HG02840 (cell line): ENCODE results near the gene THRB.
"Not testable (repeated sequence)": the region's sequence is repeated elsewhere in the genome, so short reads cannot be mapped to it uniquely, and the experiment has no call there.

Source experiments
- ATAC-seq: cut with Tn5 transposase; IDR thresholded peaks from one replicate; pipeline ENCODE4 v1.9.1; 2021; ENCODE audit warnings: mild to moderate bottlenecking, moderate library complexity, moderate number of reproducible peaks; ENCODE audit not compliant: unreplicated experiment, low FRiP score

The THRB gene

GRCh38 chr3:24416224-24416623, 78.4 kb downstream of the THRB start:
- ATAC-seq, result no peak

DNA sequence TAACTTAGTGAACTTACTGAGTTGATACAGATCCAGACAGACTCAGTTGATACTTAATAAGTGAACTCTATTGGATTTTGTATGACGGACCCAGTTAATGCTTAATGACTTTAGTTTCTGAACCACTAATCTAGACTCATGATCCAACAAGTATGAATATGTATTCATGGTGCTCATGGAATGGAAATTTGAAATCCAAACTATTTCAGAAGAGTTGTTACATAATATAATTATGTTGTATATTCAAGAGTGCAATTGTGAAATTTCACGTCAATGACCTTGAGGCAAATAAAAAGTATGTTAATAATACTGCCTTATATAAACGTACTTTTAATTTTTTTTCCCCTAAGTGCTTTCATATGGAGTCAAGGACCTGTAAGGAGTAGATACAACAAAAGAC, 78.8 kb downstream of the THRB start:
- ATAC-seq, result no peak

DNA sequence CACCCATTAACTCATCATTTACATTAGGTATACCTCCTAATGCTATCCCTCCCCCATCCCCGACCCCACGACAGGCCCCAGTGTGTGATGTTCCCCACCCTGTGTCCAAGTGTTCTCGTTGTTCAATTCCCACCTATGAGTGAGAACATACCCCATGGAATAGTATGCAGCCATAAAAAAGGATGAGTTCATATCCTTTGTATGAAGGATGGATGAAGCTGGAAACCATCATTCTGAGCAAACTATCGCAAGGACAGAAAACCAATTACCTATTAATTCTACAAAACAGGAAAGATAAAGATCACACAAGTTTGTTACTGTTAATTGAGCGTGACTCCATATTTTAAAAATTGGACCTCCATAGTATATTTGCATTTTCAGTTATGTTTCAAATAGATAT, 81.0 kb downstream of the THRB start:
- not testable (repeated sequence) for ATAC-seq

DNA sequence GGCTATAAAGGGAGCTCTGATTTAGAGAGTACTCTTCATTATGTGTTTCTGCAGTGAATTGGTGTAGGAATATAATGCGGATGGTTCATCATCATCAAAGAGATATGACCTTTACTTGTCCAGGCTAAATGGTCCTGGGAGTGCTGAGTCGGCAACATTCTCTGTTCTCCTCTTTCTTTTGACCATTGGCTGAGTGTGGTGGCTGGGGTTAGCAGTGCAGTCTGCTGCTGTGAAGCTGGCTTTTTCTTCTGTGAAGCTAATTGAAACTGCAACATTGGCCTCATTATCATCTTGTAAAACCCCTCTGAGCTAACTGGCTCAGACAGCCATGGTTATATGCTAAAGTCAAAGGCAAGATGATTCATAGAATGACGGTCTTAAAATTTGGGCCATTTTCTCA, 83.8 kb downstream of the THRB start:
- no peak for ATAC-seq

GRCh38 chr3:24407980-24408680, 86.5 kb downstream of the THRB start:
- no peak for ATAC-seq

DNA sequence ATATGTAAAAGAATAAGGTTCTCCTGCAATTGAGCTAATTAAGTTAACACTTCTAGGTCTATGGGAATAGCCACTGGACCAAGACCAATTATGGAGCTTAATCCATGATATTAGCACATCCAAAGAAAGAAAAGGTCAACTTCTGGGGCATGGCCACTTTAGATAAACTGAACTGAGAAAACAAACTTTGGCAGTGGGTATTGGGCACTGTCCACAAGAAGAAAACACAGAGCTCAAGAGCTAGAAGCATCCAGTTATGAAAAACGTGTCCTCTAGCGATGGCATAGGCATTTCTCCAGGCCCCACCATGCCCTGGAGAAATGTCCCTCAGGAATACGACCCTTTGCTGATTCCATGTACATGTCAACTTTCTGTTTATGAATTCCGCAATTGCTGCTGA, 87.8 kb downstream of the THRB start:
- no peak for ATAC-seq

DNA sequence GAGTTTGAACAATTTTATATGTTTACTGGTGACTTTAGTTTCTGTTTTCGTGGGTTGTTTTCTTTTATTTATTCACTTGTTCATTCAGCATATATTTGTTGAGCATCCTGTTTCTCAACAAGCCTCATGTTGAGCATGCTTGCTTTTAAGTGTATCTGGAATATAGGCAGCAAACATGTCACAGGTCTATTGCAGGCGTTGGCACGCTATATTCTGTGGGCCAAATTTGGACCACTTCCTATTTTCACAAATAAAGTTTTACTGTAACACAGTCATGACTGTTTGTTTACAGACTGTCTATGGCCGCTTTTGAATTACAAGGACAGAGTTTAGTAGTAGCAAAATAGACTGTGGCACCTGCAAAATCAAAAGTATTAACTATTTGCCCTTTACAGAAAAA, 89.6 kb downstream of the THRB start:
- no peak for ATAC-seq

DNA sequence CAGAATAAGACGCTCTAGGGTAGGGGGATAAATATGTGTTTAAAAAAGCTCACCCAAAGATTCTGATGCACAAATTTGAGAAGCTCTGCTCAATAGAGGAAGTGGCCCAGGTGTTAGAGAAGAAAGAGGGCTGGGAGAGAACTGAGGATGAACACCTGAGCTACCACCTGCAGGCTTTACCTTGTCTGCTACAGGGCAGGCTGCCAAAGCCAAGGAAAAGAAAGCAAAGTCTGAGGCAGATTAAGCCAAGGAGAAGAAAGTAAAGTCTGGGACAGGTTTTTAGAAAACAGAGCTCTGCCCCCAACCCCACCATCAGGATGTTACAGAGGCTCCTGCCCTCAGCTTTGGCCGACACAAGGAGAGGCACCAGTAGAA, 92.9 kb downstream of the THRB start:
- ATAC-seq, result no peak

DNA sequence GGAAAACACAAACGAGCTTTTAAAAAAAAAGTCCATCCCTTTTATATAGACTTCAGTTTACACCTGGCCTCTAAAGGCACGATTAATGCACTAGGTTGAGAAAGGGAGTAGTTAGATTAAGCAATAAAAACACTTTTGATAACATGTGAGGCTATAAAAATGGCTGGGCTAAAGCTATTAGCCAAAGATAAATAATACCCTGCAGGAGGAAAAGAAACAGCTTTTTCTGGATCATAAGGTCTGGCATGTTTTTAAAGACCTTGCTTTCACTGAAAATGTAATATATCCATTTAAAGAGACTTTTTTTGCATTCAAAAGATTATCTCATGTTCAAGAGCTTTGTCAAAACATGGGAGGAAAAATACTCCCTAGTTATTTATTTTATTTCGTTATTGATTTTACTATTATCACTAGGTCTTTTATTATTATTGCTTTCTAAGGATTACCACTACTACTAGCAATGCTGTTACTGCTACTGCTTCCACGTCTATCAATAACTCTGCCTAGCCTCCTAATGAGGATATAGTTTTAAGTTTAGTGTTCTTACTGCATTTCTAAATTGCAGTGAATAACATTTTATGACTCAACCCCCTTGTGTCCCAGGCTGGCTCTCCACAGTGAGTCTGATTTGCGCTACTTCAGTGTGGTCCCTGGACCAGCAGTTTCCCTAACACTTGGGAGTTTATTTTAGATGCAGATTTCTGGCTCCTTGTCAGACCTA, 93.4 kb downstream of the THRB start:
- ATAC-seq, result no peak

- ATAC-seq, result no peak
Measured at GRCh38 chr3:24400450-24400849, 94.2 kb downstream of the THRB start.

DNA sequence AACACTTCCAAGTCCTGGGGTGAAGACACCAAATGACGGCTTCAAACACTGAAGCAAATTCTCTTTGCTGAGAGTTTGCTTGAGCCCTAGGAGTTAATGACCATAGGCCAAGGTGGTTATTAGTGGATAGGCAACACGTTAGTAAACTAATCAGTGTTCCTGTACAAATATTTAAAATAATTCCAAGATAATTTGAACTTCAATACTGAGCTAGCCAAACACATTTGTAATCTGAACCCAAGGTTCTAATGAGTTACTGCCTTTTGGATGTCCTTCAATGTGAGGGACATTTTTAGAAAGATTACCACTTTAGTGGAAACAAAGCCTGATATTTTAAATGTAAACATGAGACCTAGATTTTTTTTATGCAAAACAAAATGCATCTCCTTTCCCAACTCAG, 94.6 kb downstream of the THRB start:
- ATAC-seq, result no peak

DNA sequence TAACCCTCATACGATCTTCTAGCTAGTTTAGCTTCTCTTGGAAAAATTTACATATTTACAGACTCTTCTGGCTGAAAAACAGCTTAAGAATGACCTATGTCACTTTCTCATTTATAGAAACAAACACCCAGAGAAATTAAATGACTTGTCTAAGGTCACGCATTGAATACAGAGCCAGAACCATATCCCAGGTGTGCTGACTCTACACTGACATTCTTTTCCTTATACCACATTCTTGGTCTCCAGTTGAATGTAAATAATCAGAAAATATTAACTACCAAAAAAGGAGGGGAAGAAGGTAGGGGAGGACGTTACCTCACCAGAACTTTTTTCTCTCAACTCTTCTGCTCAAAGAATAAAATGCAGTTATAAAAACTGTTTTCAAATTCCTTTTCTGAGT, 95.0 kb downstream of the THRB start:
- ATAC-seq, result no peak

DNA sequence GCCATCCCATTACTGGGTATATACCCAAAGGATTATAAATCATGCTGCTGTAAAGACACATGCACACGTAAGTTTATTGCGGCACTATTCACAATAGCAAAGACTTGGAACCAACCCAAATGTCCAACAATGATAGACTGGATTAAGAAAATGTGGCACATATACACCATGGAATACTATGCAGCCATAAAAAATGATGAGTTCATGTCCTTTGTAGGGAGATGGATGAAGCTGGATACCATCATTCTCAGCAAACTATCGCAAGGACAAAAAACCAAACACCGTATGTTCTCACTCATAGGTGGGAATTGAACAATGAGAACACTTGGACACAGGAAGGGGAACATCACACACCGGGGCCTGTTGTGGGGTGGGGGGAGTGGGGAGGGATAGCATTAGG, 95.9 kb downstream of the THRB start:
- ATAC-seq, result not testable (repeated sequence)

DNA sequence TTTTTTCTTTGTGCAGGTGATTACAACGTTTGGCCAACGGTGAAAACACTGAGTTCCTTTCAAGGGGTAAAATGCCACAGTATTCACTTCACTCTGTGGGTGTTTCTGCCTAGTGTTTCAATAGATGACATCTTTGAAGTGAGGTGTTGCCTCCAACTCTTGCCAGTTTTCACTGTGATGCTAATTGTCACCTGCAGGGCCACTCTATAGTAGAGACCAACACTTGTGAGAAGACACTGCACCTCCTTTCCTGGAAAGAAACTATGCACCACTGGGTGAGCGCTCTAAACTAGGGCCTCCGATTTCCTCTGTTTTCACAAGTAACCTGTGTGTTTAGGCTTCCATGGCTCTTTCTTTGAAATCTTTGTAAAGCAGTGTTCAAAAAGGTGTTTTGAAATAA, 98.3 kb downstream of the THRB start:
- no peak for ATAC-seq

DNA sequence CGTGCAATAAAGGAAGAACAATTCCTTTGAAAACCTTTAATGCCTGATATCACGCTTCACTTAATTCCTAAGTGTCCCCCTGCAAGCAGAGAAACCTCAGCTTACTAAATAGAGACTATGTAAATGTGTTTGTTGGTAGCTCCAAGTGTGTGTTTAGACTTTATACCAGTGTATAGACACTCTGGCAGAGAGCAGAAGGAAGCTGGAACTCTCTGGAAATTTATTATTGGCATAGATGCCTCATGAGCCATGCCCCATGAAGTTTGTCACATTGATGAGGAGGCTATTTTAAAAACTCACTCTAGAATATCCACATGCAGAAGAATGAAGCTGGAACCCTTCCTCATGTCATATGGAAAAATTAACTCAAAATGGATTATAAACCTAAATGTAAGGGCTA, 99.9 kb downstream of the THRB start:
- no peak for ATAC-seq

GRCh38 chr3:24393316-24393715, 101.3 kb downstream of the THRB start:
- no peak for ATAC-seq

GRCh38 chr3:24390169-24391130, 104.2 kb downstream of the THRB start:
- no peak for ATAC-seq

GRCh38 chr3:24389108-24390090, 105.3 kb downstream of the THRB start:
- ATAC-seq, result no peak

- ATAC-seq, result no peak
Measured at GRCh38 chr3:24388611-24389010, 106.0 kb downstream of the THRB start.

- no peak for ATAC-seq
Measured at GRCh38 chr3:24388159-24388558, 106.5 kb downstream of the THRB start.
